ENCODE results near the gene SYT12. TPM values are rescaled to one million over a fixed set of nuclear protein-coding genes. Genes with fewer than 3 reads are reported as not detected.

SYT12 gene
- total RNA-seq, 1 experiment from 2014 or later = 4.3 TPM

DNA sequence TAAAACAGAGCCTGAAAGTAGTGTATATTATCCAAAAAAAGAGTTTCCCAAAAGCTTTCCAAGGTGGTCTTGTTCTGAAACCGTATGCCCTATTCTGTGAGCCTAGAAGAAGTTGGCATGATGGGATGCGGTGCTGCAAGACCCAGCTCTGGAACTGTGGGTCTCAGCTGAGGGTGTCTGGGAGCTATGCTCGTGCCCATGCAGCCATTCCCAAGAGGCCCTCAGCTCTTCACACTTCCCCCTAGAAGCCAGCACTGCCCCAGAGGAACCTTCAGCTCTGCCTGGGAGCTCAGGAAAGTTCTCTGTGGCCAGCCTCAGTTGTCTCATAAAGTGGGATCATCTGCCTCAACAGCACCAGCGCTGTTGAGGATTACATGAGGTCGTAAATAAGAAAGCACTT, 6.4 kb upstream of the SYT12 start (continued):
- TF ChIP-seq, protein P1, sequence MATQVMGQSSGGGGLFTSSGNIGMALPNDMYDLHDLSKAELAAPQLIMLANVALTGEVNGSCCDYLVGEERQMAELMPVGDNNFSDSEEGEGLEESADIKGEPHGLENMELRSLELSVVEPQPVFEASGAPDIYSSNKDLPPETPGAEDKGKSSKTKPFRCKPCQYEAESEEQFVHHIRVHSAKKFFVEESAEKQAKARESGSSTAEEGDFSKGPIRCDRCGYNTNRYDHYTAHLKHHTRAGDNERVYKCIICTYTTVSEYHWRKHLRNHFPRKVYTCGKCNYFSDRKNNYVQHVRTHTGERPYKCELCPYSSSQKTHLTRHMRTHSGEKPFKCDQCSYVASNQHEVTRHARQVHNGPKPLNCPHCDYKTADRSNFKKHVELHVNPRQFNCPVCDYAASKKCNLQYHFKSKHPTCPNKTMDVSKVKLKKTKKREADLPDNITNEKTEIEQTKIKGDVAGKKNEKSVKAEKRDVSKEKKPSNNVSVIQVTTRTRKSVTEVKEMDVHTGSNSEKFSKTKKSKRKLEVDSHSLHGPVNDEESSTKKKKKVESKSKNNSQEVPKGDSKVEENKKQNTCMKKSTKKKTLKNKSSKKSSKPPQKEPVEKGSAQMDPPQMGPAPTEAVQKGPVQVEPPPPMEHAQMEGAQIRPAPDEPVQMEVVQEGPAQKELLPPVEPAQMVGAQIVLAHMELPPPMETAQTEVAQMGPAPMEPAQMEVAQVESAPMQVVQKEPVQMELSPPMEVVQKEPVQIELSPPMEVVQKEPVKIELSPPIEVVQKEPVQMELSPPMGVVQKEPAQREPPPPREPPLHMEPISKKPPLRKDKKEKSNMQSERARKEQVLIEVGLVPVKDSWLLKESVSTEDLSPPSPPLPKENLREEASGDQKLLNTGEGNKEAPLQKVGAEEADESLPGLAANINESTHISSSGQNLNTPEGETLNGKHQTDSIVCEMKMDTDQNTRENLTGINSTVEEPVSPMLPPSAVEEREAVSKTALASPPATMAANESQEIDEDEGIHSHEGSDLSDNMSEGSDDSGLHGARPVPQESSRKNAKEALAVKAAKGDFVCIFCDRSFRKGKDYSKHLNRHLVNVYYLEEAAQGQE (IDR thresholded peaks at IDR 0.05; ENCODE audit: low read depth) = no peak
- TF ChIP-seq SP1 (IDR thresholded peaks at IDR 0.05; ENCODE audit: low read depth) (no peak), JUND (IDR thresholded peaks at IDR 0.05) (no peak), RAD21 (IDR thresholded peaks at IDR 0.05; ENCODE audit: low read depth) (no peak)

DNA sequence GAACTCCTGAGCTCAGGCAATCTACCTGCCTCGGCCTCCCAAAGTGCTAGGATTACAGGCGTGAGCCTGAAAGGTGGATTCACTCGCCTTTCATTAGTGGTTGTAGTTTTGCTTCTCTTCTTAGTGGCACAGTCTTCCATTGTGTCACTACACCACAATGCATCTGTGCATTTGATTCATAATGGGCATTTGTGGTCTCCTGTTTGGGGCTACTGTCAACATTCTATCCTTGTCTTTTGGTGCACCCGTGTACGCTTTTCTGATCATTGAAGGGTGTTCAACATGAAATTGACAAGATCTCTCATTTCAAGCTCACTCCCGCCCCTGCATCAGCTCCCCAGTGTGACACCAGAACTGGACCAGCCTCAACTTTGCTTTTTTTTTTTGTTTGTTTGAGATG, 2.0 kb upstream of the SYT12 start:
- no peaks in the 10 kb centered on the region for H4K20me1 ChIP-seq (ENCODE audit: insufficient read depth)
- DNase-seq (ENCODE audit: low read depth, low spot score) (no peak), ATAC-seq (no peak)
- no peak overlapping the region for H2AFZ ChIP-seq (ENCODE audit: low read depth, low read length, poor library complexity, severe bottlenecking)
- H3K79me2 ChIP-seq (ENCODE audit: insufficient read depth, low read length) = no peaks in the 10 kb centered on the region
- H3K36me3 ChIP-seq (ENCODE audit: control insufficient read depth in 1 of 2, insufficient read depth in 2 of 2, low read length in 2 of 2) = no peaks in the 10 kb centered on the region
- H3K4me2 ChIP-seq (ENCODE audit: low read length) = 0 out of 2 replicates have a peak overlapping the region, but pooled peaks have one; percentile 72
- H3K4me1 ChIP-seq (ENCODE audit: control insufficient read depth in 1 of 2, insufficient read depth in 2 of 2, low read length in 2 of 2) = peaks cover 37 to 42% of the 10 kb centered on the region in 2 experiments
- H3K4me3 ChIP-seq (replicated peaks in 1 of 2; ENCODE audit: low read depth in 1 of 2, low read length in 2 of 2) = no peak overlapping the region
- BruUV-seq (replicated peaks) = no TSS peak
- no peaks in the 10 kb centered on the region for H3K27me3 ChIP-seq (ENCODE audit: insufficient read depth, low read length)
- RAD21 ChIA-PET (ENCODE audit: low non-redundant PET in 1 of 2, low total read pairs in 2 of 2, uncharacterized antibody in 2 of 2, unreplicated experiment in 2 of 2) = no interaction called here
- H3K9me2 ChIP-seq (ENCODE audit: insufficient read depth) = no peaks in the 10 kb centered on the region
- H3K9ac ChIP-seq (ENCODE audit: low read length) = no peak overlapping the region
- no peak overlapping the region for H3K27ac ChIP-seq (ENCODE audit: low read depth, low read length)
- intact Hi-C loops (cut with micrococcal nuclease) = loop anchor here (5.0 kb wide), 3 partner anchors 34 to 614 kb away; no protein-coding TSS in a partner anchor
- no peaks in the 10 kb centered on the region for H3K9me3 ChIP-seq (ENCODE audit: control insufficient read depth in 1 of 2, insufficient read depth in 1 of 2, low read depth in 1 of 2, low read length in 2 of 2)
- POLR2A ChIA-PET = interaction anchor here (1.1 kb wide), 1 partner anchor 7 kb away, joined by 4 read pairs; no protein-coding TSS in a partner anchor
- CTCF ChIA-PET = interaction anchor here (1.2 to 1.5 kb wide), 6 partner anchors 10 to 42 kb away, joined by 3 to 6 read pairs (median 3); no protein-coding TSS in a partner anchor
- TF ChIP-seq CBX3 (IDR thresholded peaks at IDR 0.05; ENCODE audit: low read depth) = no peak
- TF ChIP-seq ZFX (IDR thresholded peaks at IDR 0.05) = no peak
- TF ChIP-seq FOSL1 (IDR thresholded peaks at IDR 0.05; ENCODE audit: low read depth) = no peak
- no peak for TF ChIP-seq JUND (IDR thresholded peaks at IDR 0.05)
- TF ChIP-seq, protein P2, sequence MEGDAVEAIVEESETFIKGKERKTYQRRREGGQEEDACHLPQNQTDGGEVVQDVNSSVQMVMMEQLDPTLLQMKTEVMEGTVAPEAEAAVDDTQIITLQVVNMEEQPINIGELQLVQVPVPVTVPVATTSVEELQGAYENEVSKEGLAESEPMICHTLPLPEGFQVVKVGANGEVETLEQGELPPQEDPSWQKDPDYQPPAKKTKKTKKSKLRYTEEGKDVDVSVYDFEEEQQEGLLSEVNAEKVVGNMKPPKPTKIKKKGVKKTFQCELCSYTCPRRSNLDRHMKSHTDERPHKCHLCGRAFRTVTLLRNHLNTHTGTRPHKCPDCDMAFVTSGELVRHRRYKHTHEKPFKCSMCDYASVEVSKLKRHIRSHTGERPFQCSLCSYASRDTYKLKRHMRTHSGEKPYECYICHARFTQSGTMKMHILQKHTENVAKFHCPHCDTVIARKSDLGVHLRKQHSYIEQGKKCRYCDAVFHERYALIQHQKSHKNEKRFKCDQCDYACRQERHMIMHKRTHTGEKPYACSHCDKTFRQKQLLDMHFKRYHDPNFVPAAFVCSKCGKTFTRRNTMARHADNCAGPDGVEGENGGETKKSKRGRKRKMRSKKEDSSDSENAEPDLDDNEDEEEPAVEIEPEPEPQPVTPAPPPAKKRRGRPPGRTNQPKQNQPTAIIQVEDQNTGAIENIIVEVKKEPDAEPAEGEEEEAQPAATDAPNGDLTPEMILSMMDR (IDR thresholded peaks at IDR 0.05 in 2 of 3, conservative IDR thresholded peaks at IDR 0.05 in 1 of 3; ENCODE audit: borderline replicate concordance in 1 of 3, insufficient read depth in 1 of 3, low read depth in 2 of 3, low read length in 2 of 3) = no peak
- TF ChIP-seq, protein P3, sequence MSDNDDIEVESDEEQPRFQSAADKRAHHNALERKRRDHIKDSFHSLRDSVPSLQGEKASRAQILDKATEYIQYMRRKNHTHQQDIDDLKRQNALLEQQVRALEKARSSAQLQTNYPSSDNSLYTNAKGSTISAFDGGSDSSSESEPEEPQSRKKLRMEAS (IDR thresholded peaks at IDR 0.05) = no peak
- TF ChIP-seq POLR2AphosphoS5 (IDR thresholded peaks at IDR 0.05; ENCODE audit: low read depth, low read length) = no peak
- no peak for TF ChIP-seq ZNF274 (IDR thresholded peaks at IDR 0.05; ENCODE audit: low read depth, low read length)
- TF ChIP-seq, protein P4, sequence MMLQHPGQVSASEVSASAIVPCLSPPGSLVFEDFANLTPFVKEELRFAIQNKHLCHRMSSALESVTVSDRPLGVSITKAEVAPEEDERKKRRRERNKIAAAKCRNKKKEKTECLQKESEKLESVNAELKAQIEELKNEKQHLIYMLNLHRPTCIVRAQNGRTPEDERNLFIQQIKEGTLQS (IDR thresholded peaks at IDR 0.05) = no peak
- no peak for TF ChIP-seq SRF (IDR thresholded peaks at IDR 0.05; ENCODE audit: low read depth)
- TF ChIP-seq, protein P5, sequence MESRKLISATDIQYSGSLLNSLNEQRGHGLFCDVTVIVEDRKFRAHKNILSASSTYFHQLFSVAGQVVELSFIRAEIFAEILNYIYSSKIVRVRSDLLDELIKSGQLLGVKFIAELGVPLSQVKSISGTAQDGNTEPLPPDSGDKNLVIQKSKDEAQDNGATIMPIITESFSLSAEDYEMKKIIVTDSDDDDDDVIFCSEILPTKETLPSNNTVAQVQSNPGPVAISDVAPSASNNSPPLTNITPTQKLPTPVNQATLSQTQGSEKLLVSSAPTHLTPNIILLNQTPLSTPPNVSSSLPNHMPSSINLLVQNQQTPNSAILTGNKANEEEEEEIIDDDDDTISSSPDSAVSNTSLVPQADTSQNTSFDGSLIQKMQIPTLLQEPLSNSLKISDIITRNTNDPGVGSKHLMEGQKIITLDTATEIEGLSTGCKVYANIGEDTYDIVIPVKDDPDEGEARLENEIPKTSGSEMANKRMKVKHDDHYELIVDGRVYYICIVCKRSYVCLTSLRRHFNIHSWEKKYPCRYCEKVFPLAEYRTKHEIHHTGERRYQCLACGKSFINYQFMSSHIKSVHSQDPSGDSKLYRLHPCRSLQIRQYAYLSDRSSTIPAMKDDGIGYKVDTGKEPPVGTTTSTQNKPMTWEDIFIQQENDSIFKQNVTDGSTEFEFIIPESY (IDR thresholded peaks at IDR 0.05; ENCODE audit: extremely low read depth, insufficient replicate concordance, low read length) = no peak
- no peak for TF ChIP-seq TCF7L2 (IDR thresholded peaks at IDR 0.05; ENCODE audit: borderline replicate concordance, extremely low read depth, insufficient read depth, insufficient read length)
- no peak for TF ChIP-seq YY1 (IDR thresholded peaks at IDR 0.05; ENCODE audit: extremely low read depth, insufficient replicate concordance, low read depth, low read length)
- TF ChIP-seq SP1 (IDR thresholded peaks at IDR 0.05; ENCODE audit: low read depth) = no peak
